Measurements from ENCODE around the gene MOB1B.
A peak's percentile ranks its signal among the peaks of the same experiment; 100 is the strongest.

Gene MOB1B

DNA sequence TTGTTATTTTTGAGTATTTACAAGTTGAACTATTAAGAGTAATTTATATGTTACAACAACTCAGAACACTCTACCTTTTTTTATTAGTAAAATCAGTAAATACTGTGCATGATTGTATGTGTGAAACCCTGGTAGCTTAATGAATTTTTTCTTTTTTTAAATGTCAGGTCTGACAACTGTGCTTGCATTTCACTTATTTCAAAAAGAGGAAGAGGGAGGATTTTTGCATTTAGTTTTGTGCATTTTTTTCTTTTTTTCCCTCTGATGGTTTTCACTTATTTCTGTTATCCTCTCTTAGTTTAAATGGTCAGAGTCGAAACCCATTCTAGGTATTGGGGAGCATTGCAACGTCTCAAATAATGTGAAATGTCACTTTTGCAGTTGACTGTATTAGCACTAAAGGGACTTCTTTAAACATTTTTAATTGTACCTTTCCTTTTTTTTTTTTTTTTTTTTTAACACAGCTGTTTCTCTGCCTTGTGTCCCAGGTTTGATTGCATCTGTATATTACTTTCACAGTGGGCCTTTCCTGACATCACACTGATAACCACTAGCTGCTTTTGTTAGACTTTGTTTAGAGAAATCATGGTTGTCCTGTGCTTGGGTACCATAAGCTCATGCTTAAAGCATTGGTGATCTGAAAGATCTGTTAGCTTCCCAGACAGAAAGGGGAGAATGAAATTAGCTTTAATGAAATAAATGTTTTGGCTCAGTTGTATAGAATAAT is 28.5 kb downstream of the MOB1B start:
- no peak overlapping the region for H2AFZ ChIP-seq (ENCODE audit: low read depth, low read length)
- H3K4me2 ChIP-seq (ENCODE audit: insufficient read depth, low read length), result no peak overlapping the region
- no peak for DNase-seq
- H3K79me2 ChIP-seq (ENCODE audit: insufficient read depth, low read length), result peaks cover 98% of the 10 kb centered on the region
- no peaks in the 10 kb centered on the region for H3K27me3 ChIP-seq (ENCODE audit: insufficient read depth, low read length, poor library complexity)
- peaks cover 24% of the 10 kb centered on the region for H3K4me1 ChIP-seq (ENCODE audit: insufficient read depth, low read length)
- peaks cover 35% of the 10 kb centered on the region for H3K36me3 ChIP-seq (ENCODE audit: insufficient read depth, low read length)
- TF ChIP-seq, protein P1, sequence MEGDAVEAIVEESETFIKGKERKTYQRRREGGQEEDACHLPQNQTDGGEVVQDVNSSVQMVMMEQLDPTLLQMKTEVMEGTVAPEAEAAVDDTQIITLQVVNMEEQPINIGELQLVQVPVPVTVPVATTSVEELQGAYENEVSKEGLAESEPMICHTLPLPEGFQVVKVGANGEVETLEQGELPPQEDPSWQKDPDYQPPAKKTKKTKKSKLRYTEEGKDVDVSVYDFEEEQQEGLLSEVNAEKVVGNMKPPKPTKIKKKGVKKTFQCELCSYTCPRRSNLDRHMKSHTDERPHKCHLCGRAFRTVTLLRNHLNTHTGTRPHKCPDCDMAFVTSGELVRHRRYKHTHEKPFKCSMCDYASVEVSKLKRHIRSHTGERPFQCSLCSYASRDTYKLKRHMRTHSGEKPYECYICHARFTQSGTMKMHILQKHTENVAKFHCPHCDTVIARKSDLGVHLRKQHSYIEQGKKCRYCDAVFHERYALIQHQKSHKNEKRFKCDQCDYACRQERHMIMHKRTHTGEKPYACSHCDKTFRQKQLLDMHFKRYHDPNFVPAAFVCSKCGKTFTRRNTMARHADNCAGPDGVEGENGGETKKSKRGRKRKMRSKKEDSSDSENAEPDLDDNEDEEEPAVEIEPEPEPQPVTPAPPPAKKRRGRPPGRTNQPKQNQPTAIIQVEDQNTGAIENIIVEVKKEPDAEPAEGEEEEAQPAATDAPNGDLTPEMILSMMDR (IDR thresholded peaks at IDR 0.05; ENCODE audit: borderline replicate concordance, extremely low read depth, low read length, poor library complexity, severe bottlenecking), result no peak
- TF ChIP-seq EZH2 (IDR thresholded peaks at IDR 0.05; ENCODE audit: borderline replicate concordance, low read depth, low read length, severe bottlenecking), result no peak
- H3K4me3 ChIP-seq (ENCODE audit: low read depth in 1 of 2, low read length in 2 of 2), result no peak overlapping the region
- H4K20me1 ChIP-seq (ENCODE audit: insufficient read depth, low read length), result peaks cover 36% of the 10 kb centered on the region
- no peak overlapping the region for H3K9ac ChIP-seq (ENCODE audit: low read depth, low read length)
- no peak for ATAC-seq (ENCODE audit: insufficient read depth, low read depth)
- H3K27ac ChIP-seq (ENCODE audit: low read length), result peak overlapping the region; percentile 30; the same call in 1 of the 2 replicates
- no peaks in the 10 kb centered on the region for H3K9me3 ChIP-seq (ENCODE audit: insufficient read depth, low read length, severe bottlenecking)

- DNase-seq (no peak), ATAC-seq (ENCODE audit: insufficient read depth, low read depth) (no peak)
- Histone ChIP-seq H3K79me2 (ENCODE audit: insufficient read depth, low read length) (peaks cover 96% of the 10 kb centered on the region), H3K9ac (ENCODE audit: low read depth, low read length) (no peak overlapping the region), H3K27ac (ENCODE audit: low read length) (peak overlapping the region; percentile 30; the same call in 1 of the 2 replicates), H2AFZ (ENCODE audit: low read depth, low read length) (no peak overlapping the region), H3K9me3 (ENCODE audit: insufficient read depth, low read length, severe bottlenecking) (no peaks in the 10 kb centered on the region), H3K4me1 (ENCODE audit: insufficient read depth, low read length) (peaks cover 28% of the 10 kb centered on the region), H3K27me3 (ENCODE audit: insufficient read depth, low read length, poor library complexity) (no peaks in the 10 kb centered on the region), H3K4me2 (ENCODE audit: insufficient read depth, low read length) (no peak overlapping the region), H4K20me1 (ENCODE audit: insufficient read depth, low read length) (peaks cover 32% of the 10 kb centered on the region; the same call in 1 of the 2 replicates), H3K36me3 (ENCODE audit: insufficient read depth, low read length) (peaks cover 33% of the 10 kb centered on the region), H3K4me3 (ENCODE audit: low read depth in 1 of 2, low read length in 2 of 2) (no peak overlapping the region)
- no peak for TF ChIP-seq EZH2 (IDR thresholded peaks at IDR 0.05; ENCODE audit: borderline replicate concordance, low read depth, low read length, severe bottlenecking)
- TF ChIP-seq, protein P1 (IDR thresholded peaks at IDR 0.05; ENCODE audit: borderline replicate concordance, extremely low read depth, low read length, poor library complexity, severe bottlenecking), result no peak
Measured at GRCh38 chr4:70931347-70931746, 29.2 kb downstream of the MOB1B start.

DNA sequence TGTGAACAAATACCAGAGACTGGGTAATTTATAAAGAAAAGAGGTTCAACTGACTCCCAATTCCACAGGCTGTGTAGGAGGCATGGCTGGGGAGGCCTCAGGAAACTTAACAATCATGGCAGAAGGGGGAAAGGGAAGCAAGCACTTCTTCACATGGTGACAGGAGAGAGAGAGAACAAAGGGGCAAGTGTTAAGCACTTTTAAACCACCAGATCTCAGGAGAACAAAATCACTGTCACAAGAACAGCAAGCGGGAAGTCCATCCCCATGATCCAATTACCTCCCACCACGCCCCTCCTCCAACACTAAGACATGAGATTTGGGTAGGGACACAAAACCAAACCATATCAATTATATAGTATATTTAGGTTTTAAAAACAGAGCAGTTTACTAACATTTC is 30.8 kb downstream of the MOB1B start:
- H3K9ac ChIP-seq (ENCODE audit: low read depth, low read length), result no peak overlapping the region
- H3K4me1 ChIP-seq (ENCODE audit: insufficient read depth, low read length), result peaks cover 31% of the 10 kb centered on the region
- no peaks in the 10 kb centered on the region for H3K27me3 ChIP-seq (ENCODE audit: insufficient read depth, low read length, poor library complexity)
- peaks cover 26% of the 10 kb centered on the region; the same call in 1 of the 2 replicates for H4K20me1 ChIP-seq (ENCODE audit: insufficient read depth, low read length)
- H3K27ac ChIP-seq (ENCODE audit: low read length), result no peak overlapping the region
- no peak overlapping the region for H2AFZ ChIP-seq (ENCODE audit: low read depth, low read length)
- H3K36me3 ChIP-seq (ENCODE audit: insufficient read depth, low read length), result peaks cover 28% of the 10 kb centered on the region
- H3K4me2 ChIP-seq (ENCODE audit: insufficient read depth, low read length), result no peak overlapping the region
- no peak for TF ChIP-seq EZH2 (IDR thresholded peaks at IDR 0.05; ENCODE audit: borderline replicate concordance, low read depth, low read length, severe bottlenecking)
- TF ChIP-seq, protein P1 (IDR thresholded peaks at IDR 0.05; ENCODE audit: borderline replicate concordance, extremely low read depth, low read length, poor library complexity, severe bottlenecking), result no peak
- no peaks in the 10 kb centered on the region for H3K9me3 ChIP-seq (ENCODE audit: insufficient read depth, low read length, severe bottlenecking)
- H3K79me2 ChIP-seq (ENCODE audit: insufficient read depth, low read length), result peaks cover 96% of the 10 kb centered on the region
- no peak overlapping the region for H3K4me3 ChIP-seq (ENCODE audit: low read depth in 1 of 2, low read length in 2 of 2)
- no peak for ATAC-seq (ENCODE audit: insufficient read depth, low read depth)
- no peak for DNase-seq
